GM18870 (cell line): ENCODE results near the gene IRGM.
"Not testable (repeated sequence)": the region's sequence is repeated elsewhere in the genome, so short reads cannot be mapped to it uniquely, and the experiment has no call there.

Experiments
- ATAC-seq: cut with Tn5 transposase; IDR thresholded peaks from one replicate; pipeline ENCODE4 v1.9.1; 2021; ENCODE audit warnings: moderate library complexity; ENCODE audit not compliant: unreplicated experiment

The IRGM gene

GRCh38 chr5:150846308-150846653 is at the start of gene IRGM:
IRGM (plus strand) TSS chr5:150846521; CDS start chr5:150848124, 1,603 bp downstream.
- ATAC-seq = not testable (repeated sequence)

- no peak for ATAC-seq
These were observed 48.9 kb upstream of the IRGM start for GRCh38 chr5:150797384-150797783.

- ATAC-seq = no peak
These were observed 45.0 kb upstream of the IRGM start for GRCh38 chr5:150801117-150801927.

GRCh38 chr5:150804388-150804787 is 41.9 kb upstream of the IRGM start:
- ATAC-seq = no peak

GRCh38 chr5:150809363-150809762 is 37.0 kb upstream of the IRGM start:
- no peak for ATAC-seq

GRCh38 chr5:150815010-150815409 is 31.3 kb upstream of the IRGM start:
- no peak for ATAC-seq

GRCh38 chr5:150816946-150817345 is 29.4 kb upstream of the IRGM start:
- no peak for ATAC-seq

GRCh38 chr5:150829744-150830143 is 16.6 kb upstream of the IRGM start:
- no peak for ATAC-seq

- ATAC-seq = not testable (repeated sequence)
These were observed 14.5 kb upstream of the IRGM start for GRCh38 chr5:150831821-150832220.

GRCh38 chr5:150836064-150836463 is 10.3 kb upstream of the IRGM start:
- ATAC-seq = no peak

- ATAC-seq = no peak
These were observed 9.6 kb upstream of the IRGM start for GRCh38 chr5:150836703-150837102.

GRCh38 chr5:150845185-150845859 is 999 bp upstream of the IRGM start:
- ATAC-seq = not testable (repeated sequence)

GRCh38 chr5:150846654-150847333 is 473 bp downstream of the IRGM start:
- ATAC-seq = peak; percentile 94

- ATAC-seq = no peak
These were observed 994 bp downstream of the IRGM start for GRCh38 chr5:150847334-150847695.

- ATAC-seq = no peak
These were observed 1.9 kb downstream of the IRGM start for GRCh38 chr5:150848271-150848670.

- no peak for ATAC-seq
These were observed 4.7 kb downstream of the IRGM start for GRCh38 chr5:150851039-150851438.

GRCh38 chr5:150853561-150853960 is 7.2 kb downstream of the IRGM start:
- ATAC-seq = peak; percentile 84

GRCh38 chr5:150856700-150857099 is 10.4 kb downstream of the IRGM start:
- not testable (repeated sequence) for ATAC-seq

GRCh38 chr5:150860246-150860821 is 14.0 kb downstream of the IRGM start:
- ATAC-seq = no peak

- no peak for ATAC-seq
These were observed 15.7 kb downstream of the IRGM start for GRCh38 chr5:150862070-150862469.

- no peak for ATAC-seq
These were observed 33.0 kb downstream of the IRGM start for GRCh38 chr5:150879358-150879757.
